ENCODE results near the gene SYNJ2.

GRCh38 chr6:158031381-158032353 is 50.0 kb downstream of the SYNJ2 start:
- TF ChIP-seq, protein P1, sequence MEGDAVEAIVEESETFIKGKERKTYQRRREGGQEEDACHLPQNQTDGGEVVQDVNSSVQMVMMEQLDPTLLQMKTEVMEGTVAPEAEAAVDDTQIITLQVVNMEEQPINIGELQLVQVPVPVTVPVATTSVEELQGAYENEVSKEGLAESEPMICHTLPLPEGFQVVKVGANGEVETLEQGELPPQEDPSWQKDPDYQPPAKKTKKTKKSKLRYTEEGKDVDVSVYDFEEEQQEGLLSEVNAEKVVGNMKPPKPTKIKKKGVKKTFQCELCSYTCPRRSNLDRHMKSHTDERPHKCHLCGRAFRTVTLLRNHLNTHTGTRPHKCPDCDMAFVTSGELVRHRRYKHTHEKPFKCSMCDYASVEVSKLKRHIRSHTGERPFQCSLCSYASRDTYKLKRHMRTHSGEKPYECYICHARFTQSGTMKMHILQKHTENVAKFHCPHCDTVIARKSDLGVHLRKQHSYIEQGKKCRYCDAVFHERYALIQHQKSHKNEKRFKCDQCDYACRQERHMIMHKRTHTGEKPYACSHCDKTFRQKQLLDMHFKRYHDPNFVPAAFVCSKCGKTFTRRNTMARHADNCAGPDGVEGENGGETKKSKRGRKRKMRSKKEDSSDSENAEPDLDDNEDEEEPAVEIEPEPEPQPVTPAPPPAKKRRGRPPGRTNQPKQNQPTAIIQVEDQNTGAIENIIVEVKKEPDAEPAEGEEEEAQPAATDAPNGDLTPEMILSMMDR (IDR thresholded peaks at IDR 0.05), result no peak
- no peak for TF ChIP-seq POLR2A (IDR thresholded peaks at IDR 0.05)
